Stimulated activated CD4-positive, alpha-beta T cell treated with anti-CD3 and anti-CD28 coated beads, Interleukin-1b, Interleukin-23, amount 100 ng/mL, for 48 hours (primary cell): ENCODE measurements around the gene WAPL.
A peak's percentile ranks its signal among the peaks of the same experiment; 100 is the strongest.
"Not testable (repeated sequence)": the region's sequence is repeated elsewhere in the genome, so short reads cannot be mapped to it uniquely, and the experiment has no call there.

Source experiments
- DNase-seq: peaks from one replicate; pipeline ENCODE4 v3.0.0-alpha.2; 2020

Gene WAPL

DNA sequence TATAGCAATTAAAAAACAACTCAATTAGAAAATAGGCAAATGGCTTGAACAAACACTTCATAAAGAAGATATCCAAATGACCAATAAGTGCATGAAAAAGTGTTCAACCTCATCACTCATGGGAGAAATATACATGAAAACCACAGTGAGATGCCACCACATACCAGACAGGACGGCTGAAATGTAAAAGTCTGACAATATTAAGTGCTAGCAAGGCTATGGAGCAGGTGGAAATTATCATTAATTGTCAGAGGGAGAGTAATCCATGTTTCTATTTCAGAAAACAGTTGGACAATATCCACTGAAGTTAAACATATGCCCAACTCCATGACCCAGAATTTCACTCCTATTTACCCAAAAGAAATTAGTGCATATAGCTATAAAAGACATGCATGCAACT lies 112.4 kb downstream of the WAPL start:
- no peak for DNase-seq

DNA sequence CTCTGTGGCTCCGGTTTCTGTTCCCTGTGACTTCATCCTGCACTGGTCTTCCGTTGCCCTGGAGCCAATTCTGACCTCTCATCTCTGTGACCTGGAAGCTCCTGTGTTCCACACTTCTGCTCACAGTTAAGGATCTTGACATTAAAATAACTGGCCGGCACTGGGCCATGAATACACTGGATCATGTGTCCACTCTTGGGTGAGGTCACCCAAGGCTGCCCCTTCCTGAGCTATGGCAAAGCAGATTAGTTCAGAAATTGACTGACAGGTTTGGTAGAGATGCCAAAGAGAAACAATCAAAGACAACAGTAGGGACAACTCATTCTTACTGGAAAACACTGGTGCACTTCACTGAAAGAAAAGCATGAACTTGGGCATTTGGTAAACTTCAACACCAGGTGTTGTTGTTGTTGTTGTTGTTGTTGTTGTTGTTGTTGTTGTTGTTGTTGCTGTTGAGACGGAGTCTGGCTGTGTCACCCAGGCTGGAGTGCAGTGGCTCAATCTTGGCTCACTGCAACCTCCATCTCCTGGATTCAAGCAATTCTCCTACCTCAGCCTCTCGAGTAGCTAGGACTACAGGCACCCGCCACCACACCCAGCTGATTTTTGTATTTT lies 118.3 kb downstream of the WAPL start:
- DNase-seq = no peak

DNA sequence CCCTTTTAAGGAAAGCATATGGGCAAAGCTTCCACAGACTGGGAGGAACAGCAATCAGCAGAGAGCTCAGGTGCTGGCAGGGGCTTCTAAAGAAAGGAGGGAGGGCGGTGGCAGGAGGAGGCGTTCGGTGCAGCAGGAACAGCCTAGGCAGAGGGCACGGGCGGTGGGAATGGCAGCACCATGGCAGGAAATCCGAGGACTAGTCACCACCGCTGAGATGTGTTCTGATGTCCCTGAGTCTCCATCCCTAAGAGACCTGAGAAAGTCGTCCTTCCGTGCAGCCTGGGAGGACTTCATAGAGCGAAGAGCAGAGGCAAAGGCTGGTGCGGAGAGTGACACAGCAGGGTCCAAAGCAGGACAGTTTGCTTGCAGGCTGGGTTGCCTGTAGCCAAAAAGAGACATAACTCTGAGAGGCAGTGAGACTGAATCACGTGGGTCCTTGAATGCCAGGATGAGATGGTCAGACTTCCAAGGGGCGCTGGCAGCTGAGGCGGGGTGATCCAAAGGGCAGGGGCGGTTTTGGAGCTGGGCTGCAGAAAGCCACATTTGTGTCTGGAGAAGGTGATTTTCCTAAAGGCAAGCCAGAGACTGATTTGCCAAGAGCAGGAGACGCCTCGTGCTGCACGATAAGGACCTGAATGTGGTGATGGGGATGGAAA lies 119.2 kb downstream of the WAPL start:
- DNase-seq = no peak

DNA sequence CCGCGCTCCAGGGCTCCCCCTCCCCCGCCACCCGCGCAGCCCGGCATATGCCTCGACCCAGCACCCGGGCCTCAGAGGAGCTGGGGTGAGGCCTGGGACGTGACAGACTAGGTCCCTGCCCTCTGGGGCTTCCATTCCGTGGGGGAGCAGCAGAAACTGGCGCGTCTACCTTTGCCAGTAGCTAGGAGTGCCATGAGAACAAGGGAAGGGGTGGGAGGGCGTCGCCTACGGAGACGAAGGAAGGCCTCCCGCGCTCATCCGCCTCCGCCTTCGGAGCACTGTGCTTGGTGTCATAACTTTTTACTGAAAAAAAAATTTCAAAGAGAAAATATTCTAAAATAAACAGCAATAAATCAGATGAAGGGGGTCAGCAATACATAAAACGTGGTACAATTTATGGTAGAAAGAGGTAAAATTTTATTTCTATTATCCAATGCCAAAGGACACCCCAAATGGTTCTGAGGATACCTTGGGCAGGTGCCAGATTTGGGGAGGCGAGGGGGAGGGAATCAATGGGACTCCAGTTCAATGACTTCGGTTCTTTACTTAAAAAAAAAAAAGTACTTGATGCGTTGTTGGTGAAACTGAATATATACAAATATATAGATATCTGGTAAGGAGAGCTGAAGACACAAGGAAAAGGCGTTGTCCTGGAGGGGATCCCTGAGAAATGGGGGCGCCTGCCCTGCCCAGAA lies 119.9 kb downstream of the WAPL start:
- no peak for DNase-seq

DNA sequence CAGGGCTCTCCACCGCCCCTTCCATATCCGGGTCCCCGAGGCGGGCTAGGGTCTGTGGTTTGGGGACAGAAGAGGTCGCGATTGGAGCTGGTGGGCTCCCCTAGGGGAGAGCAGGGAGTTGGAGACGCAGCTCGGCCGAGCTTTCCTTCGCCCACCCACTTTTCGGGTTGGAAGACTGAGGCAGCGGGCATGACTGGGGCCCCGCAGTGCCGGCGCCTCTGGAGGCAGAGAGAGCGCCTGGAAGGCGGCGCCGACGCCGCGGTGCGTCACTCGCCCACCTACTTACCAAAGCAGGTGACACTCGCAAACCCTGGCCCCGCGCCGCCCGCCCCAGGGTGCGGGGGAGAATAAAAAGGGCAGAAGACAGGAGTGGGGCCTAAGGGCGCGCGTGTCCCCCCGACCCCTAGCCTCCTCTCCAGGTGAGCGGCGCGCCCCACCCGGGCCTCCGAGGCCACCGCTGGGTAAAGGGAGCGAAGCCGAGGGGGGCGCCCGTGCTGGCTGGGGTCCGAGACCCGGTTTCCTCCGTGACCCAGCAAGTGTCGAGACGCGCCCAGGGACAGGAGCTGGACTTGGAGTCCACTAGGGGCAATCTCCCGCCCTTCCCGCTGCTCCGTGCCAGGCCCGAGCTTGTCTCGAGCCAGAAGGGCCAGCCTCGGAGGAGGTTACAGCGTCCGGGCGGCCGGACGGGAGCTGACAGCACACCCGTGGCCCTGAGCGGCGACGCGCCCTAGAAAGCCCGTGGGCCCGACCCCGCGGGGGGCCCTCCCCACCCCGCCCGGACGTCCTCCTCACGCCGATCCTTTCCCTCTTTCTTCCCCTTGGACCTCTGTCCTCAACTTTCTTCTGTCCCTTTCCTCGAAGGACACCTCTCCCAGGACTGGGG lies 120.6 kb downstream of the WAPL start:
- peak; percentile 82 for DNase-seq

DNA sequence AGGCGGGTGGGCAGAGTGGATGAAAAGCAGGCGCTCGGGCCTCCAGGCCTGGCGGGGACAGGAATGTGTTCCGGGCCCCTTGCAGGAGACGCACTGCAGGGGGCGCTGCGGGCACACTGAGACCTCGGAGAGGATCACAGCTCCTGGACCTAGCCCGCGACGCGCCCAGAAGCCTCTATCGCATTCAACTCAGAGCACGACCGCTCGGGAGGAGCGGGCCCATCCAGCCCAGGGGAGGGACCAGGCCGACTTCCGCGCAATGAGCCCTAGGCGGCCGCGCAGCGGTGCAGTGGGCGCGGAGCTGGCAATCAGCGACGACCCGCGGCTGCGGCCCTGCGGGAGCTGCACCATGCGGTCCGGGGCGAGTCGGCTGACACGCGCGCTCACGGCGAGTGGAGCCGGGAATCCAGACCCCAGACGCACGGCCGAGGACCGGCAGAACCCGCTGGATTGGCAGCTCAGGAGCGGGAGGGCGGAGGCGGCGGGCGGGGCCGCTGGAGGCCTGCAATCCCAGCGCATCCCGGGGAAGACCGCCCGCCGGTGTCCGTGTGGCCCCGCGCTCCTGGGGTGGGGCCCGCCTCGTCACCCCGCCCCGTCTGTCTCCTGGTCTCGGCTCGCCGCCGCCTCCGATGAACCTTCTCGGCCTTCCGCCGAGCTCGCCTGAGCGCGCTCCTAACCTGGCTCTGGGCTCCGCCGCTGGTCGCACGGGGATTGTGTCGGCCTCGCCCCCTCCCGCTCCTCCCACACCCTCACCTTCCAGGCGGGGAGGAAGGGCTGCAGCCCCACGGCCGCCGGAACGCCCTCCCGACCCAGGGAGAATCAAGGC lies 121.5 kb downstream of the WAPL start:
- DNase-seq = peak; percentile 95

DNA sequence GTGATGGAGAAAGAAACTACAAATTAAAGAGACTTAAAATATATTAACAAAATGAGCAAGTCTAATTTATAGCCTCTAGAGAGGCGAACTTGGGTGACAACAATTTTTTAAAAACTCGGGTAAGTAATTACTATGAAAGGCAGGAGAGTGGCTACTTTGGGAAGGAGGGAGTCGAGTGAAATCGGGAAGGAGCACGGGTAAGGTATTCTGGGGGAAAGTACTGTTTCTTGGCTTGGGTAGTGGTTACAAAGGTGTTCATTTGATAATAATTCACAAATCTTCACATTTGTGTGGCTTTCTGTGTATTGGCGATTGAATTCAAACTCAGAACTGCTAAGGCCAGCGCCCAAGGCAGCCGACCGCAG lies 122.1 kb downstream of the WAPL start:
- DNase-seq = no peak

DNA sequence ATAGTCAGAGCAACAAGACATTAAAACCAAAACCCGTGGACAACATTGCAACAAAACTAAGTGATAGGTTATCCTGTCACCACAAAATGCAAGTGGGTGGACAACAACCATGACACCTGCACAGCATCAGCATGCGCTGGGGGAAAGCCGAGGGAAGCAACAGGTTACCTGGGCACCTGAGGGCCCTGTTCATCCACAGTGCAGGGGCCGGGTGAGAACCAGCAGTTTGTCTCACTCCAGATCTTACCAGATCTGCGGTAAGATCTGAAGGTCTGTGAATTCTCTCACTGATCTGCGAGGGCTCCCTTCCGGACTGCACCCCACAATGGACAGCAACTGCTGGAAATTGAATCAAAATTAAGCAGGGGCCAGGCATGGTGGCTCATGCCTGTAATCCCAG lies 124.5 kb downstream of the WAPL start:
- no peak for DNase-seq

DNA sequence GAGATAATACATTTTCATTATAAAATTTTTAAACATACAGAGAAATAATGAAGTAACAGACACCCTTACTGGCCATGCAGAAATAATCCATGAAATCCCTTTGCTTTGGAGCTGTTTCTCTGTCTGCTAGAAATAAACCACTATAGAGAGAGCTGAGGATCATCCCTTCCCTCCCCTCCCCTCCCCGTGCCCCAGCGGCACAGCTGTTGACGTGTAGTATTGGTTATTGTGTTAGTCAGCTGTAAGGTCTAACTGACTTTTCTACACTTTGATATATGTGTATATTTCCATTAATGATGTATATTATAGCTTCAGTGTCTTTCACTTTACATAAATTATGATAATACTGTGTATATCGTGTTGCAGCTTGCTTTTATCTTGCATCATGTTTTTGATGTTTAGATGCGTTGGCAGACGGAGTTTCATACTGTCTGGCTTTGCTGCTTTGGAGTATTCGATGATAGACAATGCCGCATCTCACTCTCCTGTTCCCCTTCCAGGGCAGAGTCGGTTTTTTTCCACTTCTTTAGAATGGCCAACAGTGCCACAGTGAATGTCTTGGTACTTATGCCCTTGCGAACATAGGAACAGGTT lies 127.6 kb downstream of the WAPL start:
- DNase-seq = no peak

DNA sequence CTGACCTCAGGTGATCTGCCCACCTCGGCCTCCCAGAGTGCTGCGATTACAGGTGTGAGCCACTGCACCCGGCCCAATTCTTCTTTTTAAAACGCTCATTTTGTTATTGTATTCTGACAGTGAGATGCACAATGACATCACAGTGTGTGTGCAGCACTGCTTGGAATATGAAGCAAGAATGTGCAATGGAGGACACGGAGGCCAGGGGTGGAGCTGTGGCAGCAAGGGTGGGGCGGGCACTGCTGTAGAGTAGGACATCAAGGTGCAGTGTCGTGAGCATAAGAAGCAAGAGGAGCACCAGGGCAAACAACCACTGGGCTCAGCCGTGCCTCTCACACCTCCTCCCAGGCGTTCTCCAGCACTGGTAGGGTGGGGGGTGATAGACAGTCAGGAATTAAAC lies 128.2 kb downstream of the WAPL start:
- DNase-seq = no peak

DNA sequence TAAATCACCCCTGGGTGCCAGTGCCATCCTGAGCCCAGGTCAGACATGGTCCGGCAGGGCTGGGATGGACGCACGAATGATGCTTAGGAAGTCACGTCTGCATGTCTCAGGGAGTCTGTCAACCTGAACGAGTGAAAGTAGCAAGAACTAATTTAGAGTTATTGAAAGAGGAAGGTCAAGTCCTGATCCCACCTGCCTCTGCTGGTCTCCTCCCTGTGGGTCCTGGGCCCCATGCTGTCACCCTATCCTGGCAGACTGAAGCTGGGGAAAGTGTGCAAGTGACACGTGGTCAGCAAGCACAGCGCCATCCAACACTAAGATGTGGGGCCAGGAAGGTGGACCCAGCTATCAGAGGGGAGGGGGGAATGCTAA lies 128.9 kb downstream of the WAPL start:
- DNase-seq = no peak

DNA sequence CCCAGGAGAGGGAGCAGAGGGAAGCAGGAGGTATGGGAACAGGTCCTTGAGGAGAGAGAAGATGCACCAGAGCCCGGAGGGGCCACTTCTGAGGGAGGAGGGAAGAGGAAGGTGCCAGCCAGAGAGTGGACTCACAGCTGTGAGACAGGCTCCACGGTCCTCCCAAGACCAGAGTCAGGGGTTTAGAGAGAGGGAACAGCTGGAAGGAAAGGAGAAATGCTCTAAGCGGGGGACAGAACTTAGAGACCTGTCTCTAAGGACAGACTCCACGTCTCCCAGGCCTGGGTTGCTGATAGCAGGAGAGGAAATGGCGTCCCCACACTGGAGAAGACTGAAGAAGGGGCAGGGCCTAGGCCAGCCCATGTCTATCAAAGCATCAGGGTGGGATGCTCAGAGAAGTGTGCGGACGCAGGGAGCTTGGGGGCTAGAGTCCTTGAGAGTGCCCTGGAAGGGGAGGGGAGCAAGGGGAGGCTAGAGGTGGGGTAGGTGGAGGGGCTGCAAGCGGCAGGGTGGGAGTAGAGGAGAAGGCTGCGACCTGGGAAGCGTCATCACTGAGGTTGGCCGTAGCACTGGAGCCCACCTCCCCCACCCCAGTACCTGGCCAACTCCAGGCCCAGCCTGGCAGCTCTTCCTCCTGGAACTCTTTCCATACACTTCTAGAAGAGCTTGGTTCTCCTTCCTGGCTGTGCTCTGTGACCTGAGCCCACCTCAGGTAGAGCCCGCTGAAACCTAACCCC lies 129.4 kb downstream of the WAPL start:
- no peak for DNase-seq

DNA sequence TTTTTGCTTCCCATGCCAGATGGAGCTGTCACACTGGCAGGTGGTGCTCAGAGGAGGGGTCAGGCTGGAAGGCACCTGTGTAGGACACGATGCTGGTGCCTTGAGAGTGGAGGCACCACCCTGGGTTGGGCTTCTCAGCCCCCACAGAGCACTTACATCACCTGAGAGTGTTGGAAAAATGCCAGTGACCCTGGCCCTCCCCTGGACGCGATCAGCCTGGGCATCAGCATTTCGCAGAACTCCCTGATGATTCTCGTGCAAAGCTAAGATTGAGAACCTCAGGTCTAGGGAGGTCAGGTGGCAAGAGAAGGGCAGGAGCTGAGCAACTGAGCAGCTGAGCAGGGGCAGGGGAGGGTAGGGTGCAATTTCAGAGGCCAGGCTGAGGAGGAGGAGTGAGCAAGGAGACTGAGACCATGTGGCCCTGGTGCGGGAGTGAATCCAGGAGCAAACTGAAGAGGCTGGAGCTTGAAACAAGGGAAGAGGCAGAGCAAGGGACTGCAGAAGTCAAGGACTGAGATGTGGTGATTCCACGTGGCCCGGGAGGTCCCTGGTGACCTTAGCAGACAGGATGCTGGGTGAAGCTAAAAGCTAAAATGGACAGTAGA lies 130.3 kb downstream of the WAPL start:
- DNase-seq = no peak

DNA sequence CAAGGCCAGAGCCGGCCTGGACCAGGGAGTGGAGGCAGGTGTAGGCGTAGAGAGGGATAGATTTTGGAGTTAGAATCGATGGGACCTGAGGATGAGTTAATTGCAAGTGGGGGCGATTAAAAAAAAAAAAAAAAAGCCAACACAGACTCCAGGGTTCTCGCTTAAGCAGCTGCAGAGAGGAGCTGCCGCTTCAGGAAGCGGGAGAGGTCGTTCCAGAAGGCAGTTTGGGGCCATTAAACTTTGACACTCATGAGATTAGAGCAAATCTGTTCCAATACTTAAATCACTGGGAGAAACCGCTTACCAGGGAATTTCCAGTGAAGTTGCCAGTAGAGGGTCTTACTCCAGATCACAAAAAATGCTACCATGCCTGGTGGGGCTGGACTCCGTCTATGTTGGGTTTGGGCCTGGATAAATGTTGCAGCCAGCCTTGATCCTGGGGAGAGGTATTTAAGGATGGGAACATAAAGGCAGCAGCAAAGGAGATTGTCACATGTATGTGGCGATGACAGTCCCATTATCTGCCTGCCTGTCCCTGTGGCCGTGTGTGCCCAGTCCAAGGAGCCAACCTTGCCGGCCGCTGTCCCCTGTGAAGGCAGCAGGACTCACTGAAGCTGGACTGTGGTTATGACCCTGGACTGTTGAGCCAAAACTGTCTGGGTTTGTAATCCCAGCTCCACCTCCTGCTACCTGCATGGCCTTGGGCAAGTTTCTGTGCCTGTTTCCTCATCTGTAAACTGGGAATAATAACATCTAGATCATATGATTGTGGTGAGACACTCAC lies 131.1 kb downstream of the WAPL start:
- DNase-seq = no peak

DNA sequence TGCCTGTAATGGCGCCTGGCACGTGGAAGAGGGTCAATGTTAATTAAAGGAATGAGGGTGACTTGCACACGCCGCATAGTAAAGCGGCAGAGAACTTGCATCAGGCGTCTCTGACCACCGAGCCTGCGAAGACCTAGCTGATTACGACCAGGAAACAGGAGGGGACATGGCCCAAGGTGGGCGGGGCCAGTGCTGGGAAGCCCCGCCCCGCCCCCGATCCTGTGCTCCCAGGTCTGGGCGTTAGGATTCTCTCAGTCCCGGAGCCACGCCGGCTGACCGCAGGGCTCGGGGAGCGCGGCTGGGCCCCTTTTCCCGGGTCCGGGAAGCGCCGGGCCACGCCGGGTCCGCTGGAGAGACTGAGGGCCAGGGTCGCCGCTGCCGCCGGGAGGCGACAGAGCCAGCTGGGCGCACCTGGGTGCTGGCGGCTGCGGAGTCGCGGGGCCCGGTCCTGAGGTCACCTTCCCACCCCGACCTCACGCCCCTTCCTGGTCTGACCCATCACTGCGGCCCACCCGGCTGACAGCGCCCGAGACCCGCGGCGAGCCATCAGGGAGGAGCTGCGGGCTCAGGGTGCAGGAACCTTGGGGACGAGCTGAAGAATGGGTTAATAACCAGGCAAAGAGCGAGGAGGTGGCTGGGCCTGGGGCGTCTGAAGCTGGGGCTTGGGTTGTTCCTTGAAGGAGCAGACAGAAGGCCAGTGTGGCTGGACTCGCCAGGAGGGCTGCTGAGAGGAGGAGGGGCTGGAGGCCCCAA lies 132.0 kb downstream of the WAPL start:
- DNase-seq = no peak

DNA sequence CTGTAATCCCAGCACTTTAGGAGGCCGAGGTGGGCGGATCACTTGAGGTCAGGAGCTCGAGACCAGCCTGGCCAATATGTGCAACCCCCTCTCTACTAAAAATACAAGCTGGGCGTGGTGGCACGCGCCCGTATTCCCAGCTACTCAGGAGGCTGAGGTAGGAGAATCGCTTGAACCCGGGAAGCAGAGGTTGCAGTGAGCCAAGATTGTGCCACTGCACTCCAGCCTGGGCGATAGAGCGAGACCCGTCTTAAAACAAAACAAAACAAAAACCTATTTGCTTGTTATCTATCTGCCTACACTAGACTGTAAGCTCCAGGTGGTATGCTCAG lies 132.5 kb downstream of the WAPL start:
- not testable (repeated sequence) for DNase-seq

DNA sequence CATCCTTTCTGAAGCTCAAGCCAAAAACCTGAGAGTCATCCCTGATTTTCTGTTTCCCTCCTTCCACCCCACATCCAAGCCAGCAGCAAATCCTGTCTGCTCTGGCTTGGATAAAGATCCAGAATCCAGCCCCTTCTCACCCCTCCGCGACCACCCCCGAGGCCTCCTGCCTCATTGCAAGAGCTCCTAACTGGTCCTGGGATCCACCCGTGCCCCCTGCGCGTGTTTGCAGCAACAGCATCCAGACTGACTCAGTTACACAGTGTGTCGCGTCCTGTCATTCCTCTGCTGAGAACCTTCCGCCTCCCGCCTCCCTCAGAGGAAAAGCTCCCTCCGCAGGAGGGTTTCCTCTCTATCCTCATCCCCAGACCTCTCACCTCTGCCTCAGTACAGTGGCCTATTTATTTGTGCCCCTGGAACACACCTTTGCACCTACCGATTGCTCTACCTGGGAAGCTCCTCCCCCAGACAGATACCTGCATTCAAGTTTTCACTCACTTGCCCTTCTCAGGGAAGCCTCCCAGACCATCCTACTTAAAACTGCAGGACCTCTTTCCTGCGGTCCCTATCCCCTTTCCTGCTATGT lies 133.4 kb downstream of the WAPL start:
- no peak for DNase-seq

DNA sequence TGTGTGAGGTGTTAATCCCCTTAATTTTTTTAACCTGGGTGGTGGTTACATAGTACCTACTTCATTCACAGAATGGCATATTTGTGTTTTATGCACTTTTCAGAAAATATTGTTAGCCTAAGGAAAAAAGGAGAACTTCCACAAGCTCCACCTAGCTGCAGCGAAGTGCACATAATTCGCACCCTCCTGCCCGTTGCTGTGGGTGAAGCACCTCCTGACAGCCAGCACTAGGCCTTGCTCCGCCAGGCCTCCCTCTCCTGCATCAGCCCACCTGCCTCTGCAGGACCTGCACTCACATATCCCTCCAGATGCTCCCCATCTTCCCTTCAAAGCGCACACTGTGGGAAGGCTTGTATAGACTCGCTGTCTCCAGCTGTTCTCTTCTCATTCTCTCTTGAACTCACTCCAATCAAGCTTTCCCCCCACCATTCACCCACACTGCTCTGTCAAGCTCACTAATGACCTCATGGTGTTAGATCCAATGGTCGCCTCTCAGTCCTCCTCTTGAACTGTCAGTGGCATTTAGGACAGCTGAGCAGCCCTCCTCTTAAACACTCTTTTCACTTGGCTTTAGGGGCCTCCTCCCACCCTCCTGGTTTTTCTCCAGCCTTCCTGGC lies 134.3 kb downstream of the WAPL start:
- no peak for DNase-seq

DNA sequence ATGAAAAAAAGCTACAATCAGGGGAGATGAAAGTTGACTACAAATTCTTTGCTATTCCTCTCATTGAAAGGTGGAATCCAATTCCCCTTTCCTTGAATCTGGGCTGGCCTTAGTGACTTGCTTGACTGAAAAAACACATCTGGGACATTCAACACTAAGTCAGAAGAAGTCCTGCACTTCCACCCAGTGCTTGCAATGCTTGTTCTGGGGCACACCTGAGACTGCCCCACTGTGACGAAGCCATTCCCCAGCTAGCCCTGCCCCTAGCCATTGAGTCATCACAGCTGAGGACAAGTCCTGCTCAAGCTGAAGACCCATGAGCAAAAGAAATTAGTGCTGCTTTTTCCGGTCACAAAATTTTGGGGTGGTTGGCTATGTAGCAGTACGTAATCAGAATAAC lies 135.8 kb downstream of the WAPL start:
- DNase-seq = no peak
